ENCODE measurements around the gene IGF2BP2. TPM values are rescaled to one million over a fixed set of nuclear protein-coding genes. Genes with fewer than 3 reads are reported as not detected.
A peak's percentile ranks its signal among the peaks of the same experiment; 100 is the strongest.

The IGF2BP2 gene
- total and polyA plus RNA-seq, 2 of the 4 experiments (the other 2 are of a cell fraction): 23.4 to 88.2 TPM

- 0 out of 3 replicates have a peak overlapping the region, but pooled peaks have one; percentile 13 for H2BK15ac ChIP-seq (ENCODE audit: low read depth, low read length)
- ATAC-seq (ENCODE audit: low read depth) (no peak), DNase-seq (no peak)
- no peak overlapping the region for H4K5ac ChIP-seq (ENCODE audit: low read depth, low read length)
- intact Hi-C loops (cut with micrococcal nuclease) (no loop called here), dilution Hi-C loops (cut with HindIII; ENCODE audit: low sequenced_read_pairs, unreplicated experiment) (no loop called here), in situ Hi-C loops (cut with MboI; ENCODE audit: low sequenced_read_pairs) (no loop called here)
- H3K9ac ChIP-seq (ENCODE audit: low read depth, low read length): no peak overlapping the region
- no TSS peak for BruUV-seq (replicated peaks)
- H3K4me1 ChIP-seq (ENCODE audit: control insufficient read depth, insufficient read depth, low read length): peaks cover 33% of the 10 kb centered on the region
- H2BK5ac ChIP-seq (ENCODE audit: low read depth, low read length, poor library complexity, severe bottlenecking): peak overlapping the region; percentile 91
- POLR2A ChIA-PET (ENCODE audit: unreplicated experiment): no interaction called here
- H3K23ac ChIP-seq (ENCODE audit: low read depth, low read length): peak overlapping the region; percentile 54
- no peak overlapping the region for H3K4me3 ChIP-seq (ENCODE audit: insufficient read depth, low read depth, low read length)
- H3K9me3 ChIP-seq (ENCODE audit: control insufficient read depth, insufficient read depth, low read length): no peaks in the 10 kb centered on the region
- peak overlapping the region; percentile 88 for H3K4ac ChIP-seq (ENCODE audit: low read depth, low read length)
- CTCF ChIA-PET: no interaction called here
- no peaks in the 10 kb centered on the region for H3K27me3 ChIP-seq (ENCODE audit: control insufficient read depth, insufficient read depth, low read length)
- H2AK5ac ChIP-seq (ENCODE audit: low read depth, low read length): peak overlapping the region; percentile 89; the same call in 1 of the 2 replicates
- peak overlapping the region; percentile 74 for H3K14ac ChIP-seq (replicated peaks; ENCODE audit: low read depth, low read length)
- H3K56ac ChIP-seq (ENCODE audit: extremely low read depth, insufficient read depth, low read length): no peak overlapping the region
- peak overlapping the region; percentile 53 for H4K91ac ChIP-seq (ENCODE audit: insufficient read depth, low read depth, low read length)
- H2AFZ ChIP-seq (replicated peaks; ENCODE audit: low read length, poor library complexity): no peak overlapping the region
- peaks cover 41 to 87% of the 10 kb centered on the region in 2 experiments for H3K79me1 ChIP-seq (ENCODE audit: low read depth in 1 of 2, low read length in 2 of 2)
- H3K9me1 ChIP-seq (ENCODE audit: insufficient read depth, low read length): peaks cover 30% of the 10 kb centered on the region
- peaks cover 66% of the 10 kb centered on the region for H4K20me1 ChIP-seq (ENCODE audit: insufficient read depth, low read length)
- H3K36me3 ChIP-seq (ENCODE audit: control insufficient read depth, insufficient read depth, low read length): no peaks in the 10 kb centered on the region
- H3K4me2 ChIP-seq (ENCODE audit: low read depth, low read length): no peak overlapping the region
- no peak overlapping the region for H2AK9ac ChIP-seq (replicated peaks; ENCODE audit: low read depth, low read length, poor library complexity)
- TF ChIP-seq NFE2L2 (IDR thresholded peaks at IDR 0.05; ENCODE audit: low read depth, low read length) (no peak), MAFK (IDR thresholded peaks at IDR 0.05; ENCODE audit: low read depth, low read length) (no peak), MXI1 (IDR thresholded peaks at IDR 0.05; ENCODE audit: borderline replicate concordance, low read depth, low read length) (no peak), CEBPB (IDR thresholded peaks at IDR 0.05; ENCODE audit: low read depth, low read length) (no peak), SMC3 (IDR thresholded peaks at IDR 0.05; ENCODE audit: low read depth, low read length) (no peak), MAZ (IDR thresholded peaks at IDR 0.05; ENCODE audit: borderline replicate concordance, low read depth, low read length) (no peak), BHLHE40 (IDR thresholded peaks at IDR 0.05; ENCODE audit: low read depth, low read length) (no peak), RCOR1 (IDR thresholded peaks at IDR 0.05; ENCODE audit: insufficient replicate concordance, low read length) (no peak), RAD21 (IDR thresholded peaks at IDR 0.05; ENCODE audit: low read length) (no peak), ELK1 (IDR thresholded peaks at IDR 0.05; ENCODE audit: borderline replicate concordance, low read depth, low read length) (no peak), FOS (IDR thresholded peaks at IDR 0.05; ENCODE audit: low read depth, low read length) (no peak), CTCF (conservative IDR thresholded peaks at IDR 0.05; ENCODE audit: low read depth, low read length) (no peak), USF2 (IDR thresholded peaks at IDR 0.05; ENCODE audit: low read depth, low read length) (no peak), RFX5 (IDR thresholded peaks at IDR 0.05; ENCODE audit: low read depth, low read length) (no peak)
- H2BK20ac ChIP-seq (ENCODE audit: low read depth, low read length): peak overlapping the region; percentile 46; the same call in 1 of the 2 replicates
- 96% methylated on average over 4 of the region's 9 CpGs; no CpG with 5 or more reads in 1 of the 2 experiments for WGBS, 2 experiments (ENCODE audit: extremely low coverage in 2 of 2, insufficient read length in 1 of 2)
- H3K18ac ChIP-seq (ENCODE audit: low read depth, low read length): 0 out of 2 replicates have a peak overlapping the region, but pooled peaks have one; percentile 28
- peak overlapping the region; percentile 77 for H2BK120ac ChIP-seq (ENCODE audit: low read depth, low read length)
- H4K8ac ChIP-seq (ENCODE audit: low read depth in 2 of 2, low read length in 2 of 2): peak overlapping the region; percentile 34 to 50; a peak in 2 of 4 replicates
- H3K27ac ChIP-seq (ENCODE audit: insufficient read depth, low read length): peak overlapping the region; percentile 39; the same call in 1 of the 2 replicates
These were observed 97.0 kb downstream of the IGF2BP2 start for GRCh38 chr3:185727873-185728272.
